NCI-H2171 treated with DMSO at 0.1 percent for 48 hours (cell line): Measurements from ENCODE around the gene CCDC184.
"Not testable (repeated sequence)": the region's sequence is repeated elsewhere in the genome, so short reads cannot be mapped to it uniquely, and the experiment has no call there.

ENCODE experiments used
- DNase-seq: peaks from one replicate; lab custom pipeline; 2025; lab: John Stamatoyannopoulos, UW

CCDC184 gene

GRCh38 chr12:48203192-48203591, 19.7 kb downstream of the CCDC184 start, which contains the start of gene OR10AD1:
Gene OR10AD1, minus strand, starts transcription at chr12:48203292. Its CDS starts 0 bp downstream, at chr12:48203292.
- DNase-seq = no peak

DNA sequence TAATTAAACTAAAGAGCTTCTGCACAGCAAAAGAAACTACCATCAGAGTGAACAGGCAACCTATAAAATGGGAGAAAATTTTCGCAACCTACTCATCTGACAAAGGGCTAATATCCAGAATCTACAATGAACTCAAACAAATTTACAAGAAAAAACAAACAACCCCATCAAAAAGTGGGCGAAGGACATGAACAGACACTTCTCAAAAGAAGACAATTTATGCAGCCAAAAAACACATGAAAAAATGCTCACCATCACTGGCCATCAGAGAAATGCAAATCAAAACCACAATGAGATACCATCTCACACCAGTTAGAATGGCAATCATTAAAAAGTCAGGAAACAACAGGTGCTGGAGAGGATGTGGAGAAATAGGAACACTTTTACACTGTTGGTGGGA, 26.1 kb downstream of the CCDC184 start:
- not testable (repeated sequence) for DNase-seq

DNA sequence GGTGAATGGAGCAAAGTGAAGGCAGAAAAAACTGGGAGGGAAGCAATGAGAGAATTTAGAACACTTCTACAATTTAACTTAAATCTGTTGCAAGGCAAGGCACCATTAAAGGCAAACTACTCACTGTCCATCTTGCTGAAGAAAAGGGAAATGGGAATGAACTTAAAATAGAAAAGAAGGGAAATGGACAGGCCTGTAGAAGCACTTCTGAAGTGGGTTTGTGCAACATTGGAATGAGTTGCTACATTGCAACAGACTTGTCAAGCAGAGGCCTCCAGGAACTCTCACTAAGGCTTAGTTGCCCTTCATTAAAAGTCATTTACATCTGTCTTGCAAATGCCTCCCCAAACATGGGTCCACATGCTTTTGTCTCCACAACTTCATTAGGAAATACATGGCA, 33.3 kb downstream of the CCDC184 start:
- no peak for DNase-seq

GRCh38 chr12:48219631-48220030, 36.2 kb downstream of the CCDC184 start:
- DNase-seq = no peak

- no peak for DNase-seq
Measured at GRCh38 chr12:48220701-48221100, 37.3 kb downstream of the CCDC184 start.

DNA sequence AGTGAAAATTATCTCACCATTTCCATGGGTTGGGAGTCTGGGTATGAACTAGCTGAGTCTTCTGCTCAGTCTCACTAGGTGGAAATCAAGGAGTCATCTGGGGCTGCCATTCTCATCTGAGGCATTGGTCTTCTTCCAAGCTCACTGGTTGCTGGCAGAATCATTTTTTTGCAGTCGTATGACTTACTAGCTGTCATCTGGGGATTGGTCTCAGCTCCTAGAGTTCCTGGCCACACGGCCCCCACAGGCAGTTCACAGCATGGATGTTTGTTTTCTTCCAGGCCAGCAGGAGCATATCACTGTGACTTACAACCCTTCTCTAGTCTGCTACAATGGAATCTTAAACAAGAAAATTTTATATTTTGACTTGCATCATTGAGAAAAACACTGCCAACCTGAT, 38.2 kb downstream of the CCDC184 start:
- no peak for DNase-seq

GRCh38 chr12:48224533-48224932, 41.1 kb downstream of the CCDC184 start:
- DNase-seq = not testable (repeated sequence)

DNA sequence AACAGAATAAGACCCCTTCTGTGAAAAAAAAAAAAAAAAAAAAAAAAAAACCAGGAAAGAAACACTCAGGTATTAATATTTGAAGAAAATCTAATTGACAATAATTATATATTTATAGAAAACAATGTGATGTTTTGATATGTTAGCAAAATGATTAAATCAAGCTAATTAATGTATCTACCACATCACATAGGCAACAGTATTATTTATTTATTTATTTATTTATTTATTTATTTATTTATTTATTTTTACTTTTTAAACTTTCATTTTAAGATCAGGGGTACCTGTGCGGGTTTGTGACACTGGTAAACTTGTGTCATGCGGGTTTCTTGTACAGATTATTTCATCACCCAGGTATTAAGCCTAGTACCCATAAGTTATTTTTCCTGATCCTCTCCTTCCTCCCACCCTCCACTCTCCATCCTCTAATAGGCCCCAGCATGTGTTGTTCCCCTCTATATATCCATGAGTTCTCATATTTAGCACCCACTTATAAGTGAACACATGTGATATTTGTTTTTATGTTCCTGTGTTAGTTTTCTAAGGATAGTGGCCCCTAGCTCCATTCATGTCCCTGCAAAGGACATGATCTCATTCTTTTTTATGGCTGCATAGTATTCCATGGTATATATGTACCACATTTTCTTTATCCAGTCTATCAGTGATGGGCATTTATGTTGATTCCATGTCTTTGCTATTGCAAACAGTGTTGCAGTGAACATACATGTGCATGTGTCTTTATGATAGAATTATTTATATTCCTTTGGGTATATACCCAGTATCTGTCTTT, 47.9 kb downstream of the CCDC184 start:
- DNase-seq = not testable (repeated sequence)
